Trophoblast cell (in vitro differentiated cells and primary cell): ENCODE results near the gene HACD3.
A peak's percentile ranks its signal among the peaks of the same experiment; 100 is the strongest.

ENCODE experiments used
- DNase-seq, 2 donors: peaks; one replicate each; pipeline ENCODE4 v3.0.0-alpha.2; 2016
- H2AFZ ChIP-seq: 2 replicates; pipeline ENCODE4 v1.6.1; 2013; ENCODE audit warnings: low read length, moderate library complexity, mild to moderate bottlenecking; ENCODE audit not compliant: insufficient read depth, poor library complexity
- H2AK5ac ChIP-seq: 2 replicates; pipeline ENCODE4 v1.6.1; 2013; ENCODE audit warnings: mild to moderate bottlenecking, low read length
- H2BK120ac ChIP-seq: 2 replicates; pipeline ENCODE4 v1.6.1; 2013; ENCODE audit warnings: low read length, mild to moderate bottlenecking, moderate library complexity; ENCODE audit not compliant: insufficient read depth, poor library complexity
- H2BK12ac ChIP-seq: 2 replicates; pipeline ENCODE4 v1.6.1; 2013; ENCODE audit warnings: mild to moderate bottlenecking, low read length, moderate library complexity
- H2BK5ac ChIP-seq: 2 replicates; pipeline ENCODE4 v1.6.1; 2013; ENCODE audit warnings: low read length, low read depth, moderate library complexity, mild to moderate bottlenecking; ENCODE audit not compliant: poor library complexity
- H3K14ac ChIP-seq: 2 replicates; pipeline ENCODE4 v1.6.1; 2013; ENCODE audit warnings: mild to moderate bottlenecking, low read length
- H3K18ac ChIP-seq: 2 replicates; pipeline ENCODE4 v1.6.1; 2013; ENCODE audit warnings: mild to moderate bottlenecking, low read length
- H3K23ac ChIP-seq: 2 replicates; pipeline ENCODE4 v1.6.1; 2013; ENCODE audit warnings: low read length
- H3K27ac ChIP-seq: 2 replicates; pipeline ENCODE4 v1.5.1; 2013; ENCODE audit warnings: low read depth, mild to moderate bottlenecking, inconsistent platforms, low read length, moderate library complexity
- H3K27me3 ChIP-seq: 2 replicates; pipeline ENCODE4 v1.6.1; 2013; ENCODE audit warnings: inconsistent platforms, mild to moderate bottlenecking, low read length, moderate library complexity; ENCODE audit not compliant: insufficient read depth
- H3K36me3 ChIP-seq, 2 experiments: 1 replicate in 1 of 2; 2 replicates in 1 of 2; pipeline ENCODE4 v1.6.1; 2013; ENCODE audit warnings: low read length in 2 of 2, mild to moderate bottlenecking in 2 of 2, moderate library complexity in 1 of 2; ENCODE audit not compliant: insufficient read depth in 2 of 2, control insufficient read depth in 1 of 2
- H3K4ac ChIP-seq: 2 replicates; pipeline ENCODE4 v1.6.1; 2013; ENCODE audit warnings: low read depth, mild to moderate bottlenecking, low read length, moderate library complexity
- H3K4me1 ChIP-seq, 2 experiments: 1 replicate in 1 of 2; 2 replicates in 1 of 2; pipeline ENCODE4 v1.6.1; 2013; ENCODE audit warnings: low read length in 2 of 2, mild to moderate bottlenecking in 2 of 2, moderate library complexity in 1 of 2; ENCODE audit not compliant: insufficient read depth in 2 of 2, control insufficient read depth in 1 of 2
- H3K4me2 ChIP-seq: 2 replicates; pipeline ENCODE4 v1.6.1; 2013; ENCODE audit warnings: inconsistent platforms, mild to moderate bottlenecking, low read length, moderate library complexity
- H3K4me3 ChIP-seq: 2 replicates; pipeline ENCODE4 v1.5.1; 2013; ENCODE audit warnings: mild to moderate bottlenecking, low read depth, low read length, inconsistent platforms
- H3K79me1 ChIP-seq: one replicate; pipeline ENCODE4 v1.6.1; 2013; ENCODE audit warnings: low read length
- H3K79me2 ChIP-seq: 2 replicates; pipeline ENCODE4 v1.6.1; 2013; ENCODE audit warnings: low read length, mild to moderate bottlenecking; ENCODE audit not compliant: control insufficient read depth, insufficient read depth, poor library complexity
- H3K9ac ChIP-seq: 2 replicates; pipeline ENCODE4 v1.6.1; 2013; ENCODE audit warnings: mild to moderate bottlenecking, low read length
- H3K9me3 ChIP-seq: 2 replicates; pipeline ENCODE4 v1.6.1; 2013; ENCODE audit warnings: low read depth, mild to moderate bottlenecking, control low read depth, inconsistent platforms, low read length; ENCODE audit not compliant: insufficient read depth
- H4K12ac ChIP-seq: 2 replicates; pipeline ENCODE4 v1.6.1; 2013; ENCODE audit warnings: low read depth, mild to moderate bottlenecking, low read length, moderate library complexity
- H4K8ac ChIP-seq: 2 replicates; pipeline ENCODE4 v1.6.1; 2013; ENCODE audit warnings: low read depth, mild to moderate bottlenecking, low read length, moderate library complexity
- H4K91ac ChIP-seq: one replicate; pipeline ENCODE4 v1.6.1; 2013; ENCODE audit warnings: low read depth, mild to moderate bottlenecking, low read length, moderate library complexity
- WGBS: extraction: QIAGEN DNeasy Blood & Tissue Kit; methylation state at CpG from one replicate; pipeline ENCODE4 v1.1.7; 2013; ENCODE audit warnings: missing lambda C conversion rate; ENCODE audit not compliant: insufficient read length, insufficient coverage; ENCODE audit errors: extremely low coverage; 5-methylcytosine and 5-hydroxymethylcytosine counted together

Gene HACD3

GRCh38 chr15:65580287-65580686, 50.0 kb downstream of the HACD3 start:
- Histone ChIP-seq H3K14ac (no peak overlapping the region), H2BK12ac (no peak overlapping the region), H3K79me2 (no peaks in the 10 kb centered on the region), H3K9me3 (no peaks in the 10 kb centered on the region), H3K18ac (no peak overlapping the region), H3K9ac (no peak overlapping the region), H3K27ac (no peak overlapping the region), H3K79me1 (no peaks in the 10 kb centered on the region), H4K91ac (no peak overlapping the region), H3K4me3 (no peak overlapping the region), H4K8ac (no peak overlapping the region), H3K4me1 (peaks cover 3% of the 10 kb centered on the region in 2 experiments), H2BK120ac (no peak overlapping the region), H3K4me2 (no peak overlapping the region), H2AK5ac (no peak overlapping the region), H3K23ac (no peak overlapping the region), H3K4ac (no peak overlapping the region), H3K36me3 (peaks cover 4 to 15% of the 10 kb centered on the region in 2 experiments), H4K12ac (no peak overlapping the region), H2AFZ (no peak overlapping the region), H3K27me3 (no peaks in the 10 kb centered on the region), H2BK5ac (no peak overlapping the region)
- no peak for DNase-seq

GRCh38 chr15:65583701-65584100, 53.4 kb downstream of the HACD3 start:
- no peaks in the 10 kb centered on the region for H3K9me3 ChIP-seq
- no peak overlapping the region for H3K27ac ChIP-seq
- peaks cover 3% of the 10 kb centered on the region in 2 experiments for H3K4me1 ChIP-seq
- H2BK5ac ChIP-seq: no peak overlapping the region
- no peak overlapping the region for H2BK12ac ChIP-seq
- no peak for DNase-seq
- H4K91ac ChIP-seq: no peak overlapping the region
- H3K4me2 ChIP-seq: peak overlapping the region; percentile 10
- H2AFZ ChIP-seq: no peak overlapping the region
- no peak overlapping the region for H4K8ac ChIP-seq
- no peak overlapping the region for H4K12ac ChIP-seq
- no peak overlapping the region for H3K23ac ChIP-seq
- no CpG with 5 or more reads among the region's 1 CpG for WGBS
- no peak overlapping the region for H3K18ac ChIP-seq
- H3K4ac ChIP-seq: no peak overlapping the region
- no peaks in the 10 kb centered on the region for H3K79me2 ChIP-seq
- no peak overlapping the region for H2BK120ac ChIP-seq
- no peak overlapping the region for H3K14ac ChIP-seq
- H3K79me1 ChIP-seq: no peaks in the 10 kb centered on the region
- H3K36me3 ChIP-seq: peaks cover 2 to 7% of the 10 kb centered on the region in 2 experiments
- H3K4me3 ChIP-seq: no peak overlapping the region
- H2AK5ac ChIP-seq: no peak overlapping the region
- no peaks in the 10 kb centered on the region for H3K27me3 ChIP-seq
- no peak overlapping the region for H3K9ac ChIP-seq

GRCh38 chr15:65584241-65584640, 54.0 kb downstream of the HACD3 start:
- Histone ChIP-seq H2BK5ac (no peak overlapping the region), H4K91ac (no peak overlapping the region), H3K9me3 (no peaks in the 10 kb centered on the region), H3K18ac (no peak overlapping the region), H3K27ac (no peak overlapping the region), H3K79me2 (no peaks in the 10 kb centered on the region), H2AK5ac (no peak overlapping the region), H3K27me3 (no peaks in the 10 kb centered on the region), H3K4me3 (no peak overlapping the region), H3K9ac (no peak overlapping the region), H4K8ac (no peak overlapping the region), H3K36me3 (peaks cover 4 to 9% of the 10 kb centered on the region in 2 experiments), H2BK12ac (no peak overlapping the region), H2BK120ac (no peak overlapping the region), H3K23ac (no peak overlapping the region), H3K14ac (no peak overlapping the region), H2AFZ (no peak overlapping the region), H3K4me1 (peaks cover 3% of the 10 kb centered on the region in 2 experiments), H3K4ac (no peak overlapping the region), H3K4me2 (no peak overlapping the region), H3K79me1 (no peaks in the 10 kb centered on the region), H4K12ac (no peak overlapping the region)
- DNase-seq: no peak

GRCh38 chr15:65587094-65587493, 56.8 kb downstream of the HACD3 start:
- Histone ChIP-seq H3K4ac (no peak overlapping the region), H3K9me3 (no peaks in the 10 kb centered on the region), H3K18ac (no peak overlapping the region), H2BK120ac (no peak overlapping the region), H3K4me3 (no peak overlapping the region), H3K23ac (no peak overlapping the region), H2AK5ac (no peak overlapping the region), H3K9ac (no peak overlapping the region), H4K12ac (no peak overlapping the region), H4K8ac (no peak overlapping the region), H4K91ac (no peak overlapping the region), H3K27me3 (no peaks in the 10 kb centered on the region), H3K14ac (no peak overlapping the region), H3K4me1 (no peaks in the 10 kb centered on the region), H2AFZ (no peak overlapping the region), H3K79me2 (no peaks in the 10 kb centered on the region), H3K27ac (no peak overlapping the region), H3K36me3 (peaks cover 6 to 15% of the 10 kb centered on the region in 2 experiments), H2BK5ac (no peak overlapping the region), H2BK12ac (no peak overlapping the region), H3K79me1 (no peaks in the 10 kb centered on the region), H3K4me2 (no peak overlapping the region)
- WGBS: no CpG with 5 or more reads among the region's 1 CpG
- no peak for DNase-seq
